ENCODE data around the gene PARD3. TPM values are rescaled to one million over a fixed set of nuclear protein-coding genes. Genes with fewer than 3 reads are reported as not detected.

Gene PARD3
- total and polyA plus RNA-seq, 2 donors (not counting 1 experiment from before 2014, with no cell fraction given): 24.0 to 46.4 TPM

DNA sequence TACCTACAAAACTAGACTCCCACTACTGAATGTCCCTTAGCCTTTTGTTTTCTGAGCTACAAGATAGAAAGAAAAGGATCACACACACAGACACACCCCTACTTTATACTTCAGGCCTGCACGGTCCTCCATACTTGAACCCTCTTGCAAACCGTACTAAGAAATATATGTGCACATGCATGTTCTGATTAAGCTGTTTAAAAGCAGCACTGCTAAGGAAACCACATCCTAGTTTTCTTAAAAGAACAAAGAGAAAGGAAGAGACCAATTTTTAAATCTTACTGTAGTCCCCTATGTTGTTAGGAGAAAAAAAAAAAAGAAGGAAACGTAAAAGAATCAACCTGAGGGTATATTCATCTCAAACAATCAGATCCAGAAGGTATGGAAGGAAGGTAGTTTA is 501.2 kb downstream of the PARD3 start:
- Histone ChIP-seq H3K27me3 (ENCODE audit: control insufficient read depth, insufficient read depth, low read length) (no peaks in the 10 kb centered on the region), H3K9me3 (ENCODE audit: control insufficient read depth, insufficient read depth, low read depth, low read length) (no peaks in the 10 kb centered on the region), H3K4me2 (ENCODE audit: extremely low read depth, insufficient read depth, low read length) (no peak overlapping the region), H2AFZ (ENCODE audit: low read length) (no peak overlapping the region), H4K20me1 (ENCODE audit: control insufficient read depth, extremely low read depth, insufficient read depth, low read length) (no peaks in the 10 kb centered on the region), H3K36me3 (ENCODE audit: control insufficient read depth, insufficient read depth, low read length) (no peaks in the 10 kb centered on the region), H3K4me3 (replicated peaks in 1 of 4; ENCODE audit: control extremely low read depth in 1 of 4, insufficient read depth in 1 of 4, low read depth in 3 of 4, low read length in 4 of 4) (no peak overlapping the region), H3K4me1 (ENCODE audit: control insufficient read depth, extremely low read depth, insufficient read depth, low read length) (no peaks in the 10 kb centered on the region), H3K27ac (ENCODE audit: insufficient read depth, low read length) (no peak overlapping the region), H3K79me2 (ENCODE audit: control insufficient read depth, insufficient read depth, low read length) (no peaks in the 10 kb centered on the region), H3K9ac (ENCODE audit: insufficient read depth, low read length) (no peak overlapping the region)
- DNase-seq (ENCODE audit: low read depth in 2 of 2): no peak
- TF ChIP-seq, protein P1, sequence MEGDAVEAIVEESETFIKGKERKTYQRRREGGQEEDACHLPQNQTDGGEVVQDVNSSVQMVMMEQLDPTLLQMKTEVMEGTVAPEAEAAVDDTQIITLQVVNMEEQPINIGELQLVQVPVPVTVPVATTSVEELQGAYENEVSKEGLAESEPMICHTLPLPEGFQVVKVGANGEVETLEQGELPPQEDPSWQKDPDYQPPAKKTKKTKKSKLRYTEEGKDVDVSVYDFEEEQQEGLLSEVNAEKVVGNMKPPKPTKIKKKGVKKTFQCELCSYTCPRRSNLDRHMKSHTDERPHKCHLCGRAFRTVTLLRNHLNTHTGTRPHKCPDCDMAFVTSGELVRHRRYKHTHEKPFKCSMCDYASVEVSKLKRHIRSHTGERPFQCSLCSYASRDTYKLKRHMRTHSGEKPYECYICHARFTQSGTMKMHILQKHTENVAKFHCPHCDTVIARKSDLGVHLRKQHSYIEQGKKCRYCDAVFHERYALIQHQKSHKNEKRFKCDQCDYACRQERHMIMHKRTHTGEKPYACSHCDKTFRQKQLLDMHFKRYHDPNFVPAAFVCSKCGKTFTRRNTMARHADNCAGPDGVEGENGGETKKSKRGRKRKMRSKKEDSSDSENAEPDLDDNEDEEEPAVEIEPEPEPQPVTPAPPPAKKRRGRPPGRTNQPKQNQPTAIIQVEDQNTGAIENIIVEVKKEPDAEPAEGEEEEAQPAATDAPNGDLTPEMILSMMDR (conservative IDR thresholded peaks at IDR 0.05 in 1 of 2, IDR thresholded peaks at IDR 0.05 in 1 of 2; ENCODE audit: low read depth in 1 of 2, low read length in 2 of 2): no peak
- TF ChIP-seq EZH2 (IDR thresholded peaks at IDR 0.05; ENCODE audit: low read length, missing control alignments): no peak

DNA sequence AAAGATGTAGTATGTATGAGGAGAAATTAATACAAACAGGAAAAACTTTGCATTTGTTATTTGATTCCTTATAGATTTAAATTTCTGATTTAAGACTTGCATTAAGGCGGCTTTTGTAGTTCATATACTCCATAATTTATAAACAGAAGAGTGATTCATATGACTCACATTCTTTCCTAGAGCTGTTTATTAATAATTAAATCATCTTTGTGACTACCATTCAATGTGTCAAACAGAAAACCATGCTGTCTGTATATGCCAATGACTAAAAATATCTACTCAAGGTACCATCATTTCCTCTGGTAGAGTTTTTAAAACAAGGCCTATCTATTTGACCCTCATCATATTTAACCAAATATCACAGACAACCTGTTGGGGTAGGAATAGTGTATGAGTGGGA is 501.7 kb downstream of the PARD3 start:
- no peak overlapping the region for H3K4me3 ChIP-seq (replicated peaks in 1 of 4; ENCODE audit: control extremely low read depth in 1 of 4, insufficient read depth in 1 of 4, low read depth in 3 of 4, low read length in 4 of 4)
- no peaks in the 10 kb centered on the region for H3K36me3 ChIP-seq (ENCODE audit: control insufficient read depth, insufficient read depth, low read length)
- no peak overlapping the region for H3K4me2 ChIP-seq (ENCODE audit: extremely low read depth, insufficient read depth, low read length)
- H3K9me3 ChIP-seq (ENCODE audit: control insufficient read depth, insufficient read depth, low read depth, low read length): no peaks in the 10 kb centered on the region
- no peaks in the 10 kb centered on the region for H4K20me1 ChIP-seq (ENCODE audit: control insufficient read depth, extremely low read depth, insufficient read depth, low read length)
- no peaks in the 10 kb centered on the region for H3K27me3 ChIP-seq (ENCODE audit: control insufficient read depth, insufficient read depth, low read length)
- H3K79me2 ChIP-seq (ENCODE audit: control insufficient read depth, insufficient read depth, low read length): no peaks in the 10 kb centered on the region
- no peak overlapping the region for H3K27ac ChIP-seq (ENCODE audit: insufficient read depth, low read length)
- TF ChIP-seq, protein P1 (conservative IDR thresholded peaks at IDR 0.05 in 1 of 2, IDR thresholded peaks at IDR 0.05 in 1 of 2; ENCODE audit: low read depth in 1 of 2, low read length in 2 of 2): no peak
- no peak for TF ChIP-seq EZH2 (IDR thresholded peaks at IDR 0.05; ENCODE audit: low read length, missing control alignments)
- H3K9ac ChIP-seq (ENCODE audit: insufficient read depth, low read length): no peak overlapping the region
- no peaks in the 10 kb centered on the region for H3K4me1 ChIP-seq (ENCODE audit: control insufficient read depth, extremely low read depth, insufficient read depth, low read length)
- no peak overlapping the region for H2AFZ ChIP-seq (ENCODE audit: low read length)
- DNase-seq (ENCODE audit: low read depth in 2 of 2): no peak

DNA sequence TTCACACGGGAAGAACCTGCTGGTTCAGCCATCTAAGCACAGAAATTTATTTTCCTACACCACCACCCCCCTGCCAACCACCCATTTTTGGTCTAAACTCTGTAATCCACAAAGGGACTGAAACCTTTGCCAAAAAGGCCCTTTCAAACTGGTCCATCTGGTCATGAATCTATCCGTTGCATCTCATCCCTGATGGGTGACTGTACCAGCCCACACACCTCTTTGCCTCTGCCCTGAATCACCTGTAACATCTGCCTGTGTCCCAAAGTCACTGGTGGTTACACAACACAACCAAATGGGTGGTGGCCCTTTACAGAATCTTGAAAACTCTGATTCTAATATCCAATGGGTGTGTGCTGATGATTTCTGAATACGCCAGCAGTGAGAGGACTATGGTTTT is 503.4 kb downstream of the PARD3 start:
- H3K27me3 ChIP-seq (ENCODE audit: control insufficient read depth, insufficient read depth, low read length): no peaks in the 10 kb centered on the region
- TF ChIP-seq, protein P1 (conservative IDR thresholded peaks at IDR 0.05 in 1 of 2, IDR thresholded peaks at IDR 0.05 in 1 of 2; ENCODE audit: low read depth in 1 of 2, low read length in 2 of 2): no peak
- TF ChIP-seq EZH2 (IDR thresholded peaks at IDR 0.05; ENCODE audit: low read length, missing control alignments): no peak
- H3K27ac ChIP-seq (ENCODE audit: insufficient read depth, low read length): no peak overlapping the region
- H3K4me1 ChIP-seq (ENCODE audit: control insufficient read depth, extremely low read depth, insufficient read depth, low read length): no peaks in the 10 kb centered on the region
- no peaks in the 10 kb centered on the region for H3K36me3 ChIP-seq (ENCODE audit: control insufficient read depth, insufficient read depth, low read length)
- DNase-seq (ENCODE audit: low read depth in 2 of 2): no peak
- no peaks in the 10 kb centered on the region for H4K20me1 ChIP-seq (ENCODE audit: control insufficient read depth, extremely low read depth, insufficient read depth, low read length)
- H3K9ac ChIP-seq (ENCODE audit: insufficient read depth, low read length): no peak overlapping the region
- no peak overlapping the region for H3K4me3 ChIP-seq (replicated peaks in 1 of 4; ENCODE audit: control extremely low read depth in 1 of 4, insufficient read depth in 1 of 4, low read depth in 3 of 4, low read length in 4 of 4)
- no peaks in the 10 kb centered on the region for H3K9me3 ChIP-seq (ENCODE audit: control insufficient read depth, insufficient read depth, low read depth, low read length)
- H3K79me2 ChIP-seq (ENCODE audit: control insufficient read depth, insufficient read depth, low read length): no peaks in the 10 kb centered on the region
- H3K4me2 ChIP-seq (ENCODE audit: extremely low read depth, insufficient read depth, low read length): no peak overlapping the region
- H2AFZ ChIP-seq (ENCODE audit: low read length): no peak overlapping the region

Data from fibroblast of lung (primary cell).